ENCODE results near the gene R3HDM2. TPM values are rescaled to one million over a fixed set of nuclear protein-coding genes. Genes with fewer than 3 reads are reported as not detected.

R3HDM2 gene
- polyA plus RNA-seq, 1 donor from 2014 or later, result 11.1 TPM

DNA sequence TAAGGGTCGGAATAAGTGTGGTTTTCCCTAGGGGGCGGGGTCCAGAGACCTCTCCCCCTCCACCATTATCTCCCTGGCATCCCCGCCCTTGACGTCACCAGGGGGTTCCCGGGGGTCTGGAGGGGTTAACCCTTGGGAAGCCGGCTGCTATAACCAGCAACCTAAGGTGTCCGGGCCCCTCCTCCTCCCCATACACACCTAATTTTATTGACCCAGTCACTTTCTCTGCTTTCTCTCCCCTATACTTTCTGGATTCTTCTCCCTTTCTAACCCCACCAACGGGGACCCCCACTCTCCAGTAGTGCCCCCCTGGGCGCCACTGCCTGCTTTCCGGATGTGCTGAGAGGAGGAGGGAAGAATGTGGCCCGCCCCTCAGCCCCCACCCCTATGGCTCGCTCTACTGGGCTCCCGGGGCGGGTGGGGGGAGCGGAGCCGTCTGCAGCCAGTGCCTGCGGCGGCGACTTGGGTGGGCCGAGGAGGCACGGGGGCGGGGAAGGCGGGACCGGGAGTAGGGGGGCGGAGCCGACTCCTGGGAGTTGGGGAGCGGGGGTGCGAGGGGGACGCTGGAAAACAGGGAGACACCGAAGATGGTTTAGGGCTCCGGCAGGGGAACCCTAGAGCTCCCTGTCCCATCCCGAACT lies 30.6 kb upstream of the R3HDM2 start:
- no peaks in the 10 kb centered on the region for H3K36me3 ChIP-seq (ENCODE audit: insufficient read depth, low read length)
- no peaks in the 10 kb centered on the region for H3F3A ChIP-seq (ENCODE audit: insufficient read depth, low read length, poor library complexity, severe bottlenecking)
- no peaks in the 10 kb centered on the region for H3K79me2 ChIP-seq (replicated peaks; ENCODE audit: insufficient read depth, low read length)
- no peaks in the 10 kb centered on the region for H3K9me2 ChIP-seq (ENCODE audit: insufficient read depth, low read length)
- H3K9ac ChIP-seq (ENCODE audit: low read length), result no peak overlapping the region
- TF ChIP-seq RAD21 (conservative IDR thresholded peaks at IDR 0.05), result no peak
- TF ChIP-seq EP300 (conservative IDR thresholded peaks at IDR 0.05; ENCODE audit: poor library complexity, severe bottlenecking), result no peak
- TF ChIP-seq, protein P1, sequence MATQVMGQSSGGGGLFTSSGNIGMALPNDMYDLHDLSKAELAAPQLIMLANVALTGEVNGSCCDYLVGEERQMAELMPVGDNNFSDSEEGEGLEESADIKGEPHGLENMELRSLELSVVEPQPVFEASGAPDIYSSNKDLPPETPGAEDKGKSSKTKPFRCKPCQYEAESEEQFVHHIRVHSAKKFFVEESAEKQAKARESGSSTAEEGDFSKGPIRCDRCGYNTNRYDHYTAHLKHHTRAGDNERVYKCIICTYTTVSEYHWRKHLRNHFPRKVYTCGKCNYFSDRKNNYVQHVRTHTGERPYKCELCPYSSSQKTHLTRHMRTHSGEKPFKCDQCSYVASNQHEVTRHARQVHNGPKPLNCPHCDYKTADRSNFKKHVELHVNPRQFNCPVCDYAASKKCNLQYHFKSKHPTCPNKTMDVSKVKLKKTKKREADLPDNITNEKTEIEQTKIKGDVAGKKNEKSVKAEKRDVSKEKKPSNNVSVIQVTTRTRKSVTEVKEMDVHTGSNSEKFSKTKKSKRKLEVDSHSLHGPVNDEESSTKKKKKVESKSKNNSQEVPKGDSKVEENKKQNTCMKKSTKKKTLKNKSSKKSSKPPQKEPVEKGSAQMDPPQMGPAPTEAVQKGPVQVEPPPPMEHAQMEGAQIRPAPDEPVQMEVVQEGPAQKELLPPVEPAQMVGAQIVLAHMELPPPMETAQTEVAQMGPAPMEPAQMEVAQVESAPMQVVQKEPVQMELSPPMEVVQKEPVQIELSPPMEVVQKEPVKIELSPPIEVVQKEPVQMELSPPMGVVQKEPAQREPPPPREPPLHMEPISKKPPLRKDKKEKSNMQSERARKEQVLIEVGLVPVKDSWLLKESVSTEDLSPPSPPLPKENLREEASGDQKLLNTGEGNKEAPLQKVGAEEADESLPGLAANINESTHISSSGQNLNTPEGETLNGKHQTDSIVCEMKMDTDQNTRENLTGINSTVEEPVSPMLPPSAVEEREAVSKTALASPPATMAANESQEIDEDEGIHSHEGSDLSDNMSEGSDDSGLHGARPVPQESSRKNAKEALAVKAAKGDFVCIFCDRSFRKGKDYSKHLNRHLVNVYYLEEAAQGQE (IDR thresholded peaks at IDR 0.05; ENCODE audit: borderline replicate concordance), result no peak
- TF ChIP-seq MXI1 (conservative IDR thresholded peaks at IDR 0.05; ENCODE audit: poor library complexity, severe bottlenecking), result no peak
- no peak for TF ChIP-seq POLR2AphosphoS5 (IDR thresholded peaks at IDR 0.05)
- TF ChIP-seq EZH2 (IDR thresholded peaks at IDR 0.05; ENCODE audit: borderline replicate concordance, insufficient read depth, low read length, poor library complexity, severe bottlenecking), result no peak
- no peak for TF ChIP-seq SMC3 (conservative IDR thresholded peaks at IDR 0.05; ENCODE audit: poor library complexity)
- no peak for TF ChIP-seq TAF1 (IDR thresholded peaks at IDR 0.05; ENCODE audit: low read depth)
- TF ChIP-seq, protein P2, sequence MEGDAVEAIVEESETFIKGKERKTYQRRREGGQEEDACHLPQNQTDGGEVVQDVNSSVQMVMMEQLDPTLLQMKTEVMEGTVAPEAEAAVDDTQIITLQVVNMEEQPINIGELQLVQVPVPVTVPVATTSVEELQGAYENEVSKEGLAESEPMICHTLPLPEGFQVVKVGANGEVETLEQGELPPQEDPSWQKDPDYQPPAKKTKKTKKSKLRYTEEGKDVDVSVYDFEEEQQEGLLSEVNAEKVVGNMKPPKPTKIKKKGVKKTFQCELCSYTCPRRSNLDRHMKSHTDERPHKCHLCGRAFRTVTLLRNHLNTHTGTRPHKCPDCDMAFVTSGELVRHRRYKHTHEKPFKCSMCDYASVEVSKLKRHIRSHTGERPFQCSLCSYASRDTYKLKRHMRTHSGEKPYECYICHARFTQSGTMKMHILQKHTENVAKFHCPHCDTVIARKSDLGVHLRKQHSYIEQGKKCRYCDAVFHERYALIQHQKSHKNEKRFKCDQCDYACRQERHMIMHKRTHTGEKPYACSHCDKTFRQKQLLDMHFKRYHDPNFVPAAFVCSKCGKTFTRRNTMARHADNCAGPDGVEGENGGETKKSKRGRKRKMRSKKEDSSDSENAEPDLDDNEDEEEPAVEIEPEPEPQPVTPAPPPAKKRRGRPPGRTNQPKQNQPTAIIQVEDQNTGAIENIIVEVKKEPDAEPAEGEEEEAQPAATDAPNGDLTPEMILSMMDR (IDR thresholded peaks at IDR 0.05; ENCODE audit: poor library complexity, severe bottlenecking), result no peak
- peaks cover 39% of the 10 kb centered on the region for H3K27me3 ChIP-seq (ENCODE audit: insufficient read depth, low read depth, low read length)
- H2AFZ ChIP-seq (ENCODE audit: low read depth, low read length), result no peak overlapping the region
- peak overlapping the region; percentile 55 for H3K4me3 ChIP-seq (ENCODE audit: low read length)
- H3K4me2 ChIP-seq (ENCODE audit: low read length), result no peak overlapping the region
- no peak overlapping the region for H3K27ac ChIP-seq (ENCODE audit: low read length)
- H4K20me1 ChIP-seq (ENCODE audit: insufficient read depth), result no peaks in the 10 kb centered on the region
- H3K9me3 ChIP-seq (ENCODE audit: low read length), result no peaks in the 10 kb centered on the region

DNA sequence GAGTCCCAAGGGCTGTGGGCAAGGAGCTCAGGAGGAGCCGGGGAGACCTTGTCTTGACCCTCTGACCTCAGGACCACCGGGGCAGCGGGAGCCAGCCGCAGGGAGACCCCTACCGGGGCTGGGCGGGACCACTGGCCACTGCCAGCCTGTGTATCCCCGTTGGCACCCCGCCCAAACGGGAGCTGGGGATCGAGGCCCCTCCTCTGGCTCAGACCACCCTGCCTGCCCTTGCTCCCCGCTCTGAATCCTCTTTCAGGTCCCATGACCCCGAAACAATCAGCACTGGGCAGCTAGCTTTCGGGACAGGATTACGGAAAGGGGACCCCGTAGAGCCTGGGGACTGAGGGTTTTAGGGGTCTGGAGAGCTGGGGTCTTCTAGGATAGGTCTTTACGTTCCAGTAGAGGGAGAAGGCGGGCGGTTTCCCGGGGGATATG lies 30.0 kb upstream of the R3HDM2 start:
- no peaks in the 10 kb centered on the region for H3K79me2 ChIP-seq (replicated peaks; ENCODE audit: insufficient read depth, low read length)
- no peak overlapping the region for H3K27ac ChIP-seq (ENCODE audit: low read length)
- no peaks in the 10 kb centered on the region for H3K9me2 ChIP-seq (ENCODE audit: insufficient read depth, low read length)
- no peaks in the 10 kb centered on the region for H4K20me1 ChIP-seq (ENCODE audit: insufficient read depth)
- TF ChIP-seq SMC3 (conservative IDR thresholded peaks at IDR 0.05; ENCODE audit: poor library complexity) (no peak), POLR2AphosphoS5 (IDR thresholded peaks at IDR 0.05) (no peak)
- TF ChIP-seq, protein P1 (IDR thresholded peaks at IDR 0.05; ENCODE audit: borderline replicate concordance), result no peak
- H3F3A ChIP-seq (ENCODE audit: insufficient read depth, low read length, poor library complexity, severe bottlenecking), result no peaks in the 10 kb centered on the region
- H3K9me3 ChIP-seq (ENCODE audit: low read length), result no peaks in the 10 kb centered on the region
- H2AFZ ChIP-seq (ENCODE audit: low read depth, low read length), result no peak overlapping the region
- peak overlapping the region; percentile 55 for H3K4me3 ChIP-seq (ENCODE audit: low read length)
- no peak overlapping the region for H3K4me2 ChIP-seq (ENCODE audit: low read length)
- peaks cover 39% of the 10 kb centered on the region for H3K27me3 ChIP-seq (ENCODE audit: insufficient read depth, low read depth, low read length)
- no peak overlapping the region for H3K9ac ChIP-seq (ENCODE audit: low read length)
- no peaks in the 10 kb centered on the region for H3K36me3 ChIP-seq (ENCODE audit: insufficient read depth, low read length)

Data from neural cell (in vitro differentiated cells).